ENCODE data around the gene FKBP15. TPM values are rescaled to one million over a fixed set of nuclear protein-coding genes. Genes with fewer than 3 reads are reported as not detected.
"Not testable (repeated sequence)": the region's sequence is repeated elsewhere in the genome, so short reads cannot be mapped to it uniquely, and the experiment has no call there.

Gene FKBP15
- total RNA-seq, 1 donor from 2014 or later = 17.2 TPM

GRCh38 chr9:113148781-113149510 is 72.1 kb downstream of the FKBP15 start:
- H3K4me3 ChIP-seq (ENCODE audit: low read depth, low read length) = no peak overlapping the region
- no peak for TF ChIP-seq CTCF (IDR thresholded peaks at IDR 0.05; ENCODE audit: insufficient read depth, low read length, poor library complexity, severe bottlenecking)
- no peaks in the 10 kb centered on the region for H3K36me3 ChIP-seq (ENCODE audit: control insufficient read depth, insufficient read depth, low read length)
- DNase-seq (ENCODE audit: low read depth) = no peak
- H3K27me3 ChIP-seq (ENCODE audit: control insufficient read depth, insufficient read depth, low read length) = peaks cover 6% of the 10 kb centered on the region

- no peak for DNase-seq (ENCODE audit: low read depth)
- Histone ChIP-seq H3K36me3 (ENCODE audit: control insufficient read depth, insufficient read depth, low read length) (no peaks in the 10 kb centered on the region), H3K27me3 (ENCODE audit: control insufficient read depth, insufficient read depth, low read length) (peaks cover 6% of the 10 kb centered on the region), H3K4me3 (ENCODE audit: low read depth, low read length) (no peak overlapping the region)
- TF ChIP-seq CTCF (IDR thresholded peaks at IDR 0.05; ENCODE audit: insufficient read depth, low read length, poor library complexity, severe bottlenecking) = no peak
Measured at GRCh38 chr9:113148372-113148705, 72.7 kb downstream of the FKBP15 start.

- H3K36me3 ChIP-seq (ENCODE audit: control insufficient read depth, insufficient read depth, low read length) = no peaks in the 10 kb centered on the region
- no peak for DNase-seq (ENCODE audit: low read depth)
- H3K4me3 ChIP-seq (ENCODE audit: low read depth, low read length) = no peak overlapping the region
- TF ChIP-seq CTCF (IDR thresholded peaks at IDR 0.05; ENCODE audit: insufficient read depth, low read length, poor library complexity, severe bottlenecking) = no peak
- H3K27me3 ChIP-seq (ENCODE audit: control insufficient read depth, insufficient read depth, low read length) = peaks cover 6% of the 10 kb centered on the region
Measured at GRCh38 chr9:113143432-113144227, 77.4 kb downstream of the FKBP15 start.

- H3K36me3 ChIP-seq (ENCODE audit: control insufficient read depth, insufficient read depth, low read length); H3K27me3 ChIP-seq (ENCODE audit: control insufficient read depth, insufficient read depth, low read length); DNase-seq (ENCODE audit: low read depth); H3K4me3 ChIP-seq (ENCODE audit: low read depth, low read length): not testable (repeated sequence)
Measured at GRCh38 chr9:113140896-113141295, 80.2 kb downstream of the FKBP15 start.

- no peak for TF ChIP-seq CTCF (IDR thresholded peaks at IDR 0.05; ENCODE audit: insufficient read depth, low read length, poor library complexity, severe bottlenecking)
- no peak for DNase-seq (ENCODE audit: low read depth)
- Histone ChIP-seq H3K4me3 (ENCODE audit: low read depth, low read length) (no peak overlapping the region), H3K36me3 (ENCODE audit: control insufficient read depth, insufficient read depth, low read length) (no peaks in the 10 kb centered on the region), H3K27me3 (ENCODE audit: control insufficient read depth, insufficient read depth, low read length) (peaks cover 6% of the 10 kb centered on the region)
Measured at GRCh38 chr9:113139953-113140352, 81.1 kb downstream of the FKBP15 start.

- no peaks in the 10 kb centered on the region for H3K36me3 ChIP-seq (ENCODE audit: control insufficient read depth, insufficient read depth, low read length)
- no peak for DNase-seq (ENCODE audit: low read depth)
- no peak for TF ChIP-seq CTCF (IDR thresholded peaks at IDR 0.05; ENCODE audit: insufficient read depth, low read length, poor library complexity, severe bottlenecking)
- H3K27me3 ChIP-seq (ENCODE audit: control insufficient read depth, insufficient read depth, low read length) = peaks cover 2% of the 10 kb centered on the region
- H3K4me3 ChIP-seq (ENCODE audit: low read depth, low read length) = no peak overlapping the region
Measured at GRCh38 chr9:113139225-113139829, 81.8 kb downstream of the FKBP15 start.
